Erythroblast (primary cell): ENCODE measurements around the gene PTPRM.

Experiments used
- DNase-seq, 2 experiments: peaks; one replicate each; lab custom pipeline; 2025; lab: John Stamatoyannopoulos, UW
- GATA1 ChIP-seq: IDR thresholded peaks from 2 replicates; pipeline ENCODE4 v1.6.1; 2011; ENCODE audit warnings: low read depth, mild to moderate bottlenecking, control low read depth, low read length, moderate library complexity
- POLR2A ChIP-seq: IDR thresholded peaks from 2 replicates; pipeline ENCODE4 v1.6.1; 2011; ENCODE audit warnings: mild to moderate bottlenecking, low read length

PTPRM gene

GRCh38 chr18:8190980-8191379 lies 623.9 kb downstream of the PTPRM start:
- TF ChIP-seq GATA1 (no peak), POLR2A (no peak)
- DNase-seq: no peak

- TF ChIP-seq GATA1 (no peak), POLR2A (no peak)
- DNase-seq: no peak
Measured at GRCh38 chr18:8194431-8194830, 627.3 kb downstream of the PTPRM start.

- TF ChIP-seq POLR2A (no peak), GATA1 (no peak)
- DNase-seq: no peak
Measured at GRCh38 chr18:8196238-8196637, 629.1 kb downstream of the PTPRM start.

- TF ChIP-seq GATA1: no peak
- no peak for DNase-seq
Measured at GRCh38 chr18:8197499-8197898, 630.4 kb downstream of the PTPRM start.

DNA sequence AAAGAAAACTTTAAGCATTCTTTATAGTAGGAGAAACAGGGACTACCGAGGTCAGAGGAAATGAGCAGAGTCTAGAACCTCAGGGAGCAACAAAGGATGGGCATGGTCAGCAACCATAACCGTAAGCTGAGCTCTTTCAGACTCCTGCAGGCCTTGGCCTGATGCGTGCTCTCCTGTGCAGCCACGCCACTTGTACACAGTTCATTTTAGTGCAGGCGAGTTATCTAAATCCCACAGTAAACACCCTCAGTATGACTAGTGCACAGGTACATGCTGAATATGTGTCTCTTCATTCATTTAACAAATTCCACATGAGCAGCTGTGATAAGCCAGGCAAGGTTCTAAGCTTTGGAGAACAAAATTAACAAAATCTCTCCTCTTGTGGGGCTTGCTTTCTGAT lies 640.9 kb downstream of the PTPRM start:
- TF ChIP-seq GATA1 (no peak), POLR2A (no peak)
- DNase-seq: no peak

DNA sequence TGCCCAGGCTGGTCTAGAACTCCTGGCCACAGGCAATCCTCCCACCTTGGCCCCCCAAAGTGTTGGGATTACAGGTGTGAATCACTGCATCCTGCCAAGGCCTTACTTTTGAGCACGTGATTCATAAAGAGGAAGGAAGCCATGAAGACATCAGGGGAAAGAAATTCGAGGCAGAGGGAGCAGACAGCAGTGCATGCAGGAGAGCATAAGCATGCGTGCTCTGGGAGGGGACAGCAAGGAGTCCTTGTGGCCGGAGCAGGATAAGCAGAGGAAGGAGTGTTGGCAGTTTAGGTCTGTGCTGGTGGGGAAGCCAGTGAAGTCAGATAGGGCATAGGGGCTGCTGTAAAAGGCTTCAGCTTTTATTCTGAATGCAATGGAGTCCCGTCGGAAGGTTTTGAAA lies 641.6 kb downstream of the PTPRM start:
- TF ChIP-seq POLR2A (no peak), GATA1 (no peak)
- DNase-seq: no peak

DNA sequence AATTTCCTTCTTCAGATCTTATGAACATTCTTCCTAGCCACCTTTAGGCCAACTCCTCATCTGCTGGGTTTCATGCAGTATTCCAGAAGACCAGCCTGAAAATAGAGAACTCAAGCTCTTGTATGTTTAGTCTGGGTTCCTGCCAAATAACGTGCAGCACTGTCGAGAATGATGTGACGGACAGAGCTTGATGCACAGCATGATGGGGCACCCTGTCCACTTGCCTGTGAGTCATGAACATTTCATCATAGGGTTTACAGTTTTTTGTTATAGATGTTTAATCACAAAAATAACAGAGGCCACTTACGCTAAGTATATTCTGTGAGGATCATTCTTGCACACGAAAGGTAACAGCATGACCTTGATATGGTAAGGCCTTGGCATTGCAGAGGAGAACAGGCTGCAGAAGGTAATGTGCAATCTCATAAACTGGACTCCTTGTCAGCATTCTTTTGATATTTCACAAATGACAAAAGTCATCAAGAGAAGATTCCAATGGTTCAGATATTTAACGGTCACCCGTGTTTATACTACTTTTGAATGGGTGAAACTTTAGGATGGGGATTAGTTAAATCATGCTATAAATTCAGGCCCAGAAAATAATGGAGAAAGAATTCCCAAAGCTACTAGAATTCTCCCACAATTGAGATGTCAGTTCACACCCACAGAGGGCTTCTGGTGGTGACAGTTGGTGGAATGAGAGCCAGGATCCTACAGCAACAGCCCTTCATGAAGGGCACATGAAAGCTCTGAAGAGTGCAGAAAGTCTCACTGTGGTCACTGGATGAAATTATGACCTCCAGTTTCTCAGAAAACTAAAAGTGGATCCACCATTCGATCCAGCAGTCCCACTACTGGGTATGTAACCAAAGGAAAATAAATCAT lies 646.0 kb downstream of the PTPRM start:
- no peak for DNase-seq
- TF ChIP-seq POLR2A (no peak), GATA1 (no peak)

- TF ChIP-seq GATA1 (no peak), POLR2A (no peak)
- DNase-seq: no peak
Measured at GRCh38 chr18:8215741-8216140, 648.6 kb downstream of the PTPRM start.

- TF ChIP-seq GATA1 (no peak), POLR2A (no peak)
- no peak for DNase-seq
Measured at GRCh38 chr18:8217051-8217564, 650.0 kb downstream of the PTPRM start.

- no peak for DNase-seq
- TF ChIP-seq GATA1 (no peak), POLR2A (no peak)
Measured at GRCh38 chr18:8218197-8218596, 651.1 kb downstream of the PTPRM start.

DNA sequence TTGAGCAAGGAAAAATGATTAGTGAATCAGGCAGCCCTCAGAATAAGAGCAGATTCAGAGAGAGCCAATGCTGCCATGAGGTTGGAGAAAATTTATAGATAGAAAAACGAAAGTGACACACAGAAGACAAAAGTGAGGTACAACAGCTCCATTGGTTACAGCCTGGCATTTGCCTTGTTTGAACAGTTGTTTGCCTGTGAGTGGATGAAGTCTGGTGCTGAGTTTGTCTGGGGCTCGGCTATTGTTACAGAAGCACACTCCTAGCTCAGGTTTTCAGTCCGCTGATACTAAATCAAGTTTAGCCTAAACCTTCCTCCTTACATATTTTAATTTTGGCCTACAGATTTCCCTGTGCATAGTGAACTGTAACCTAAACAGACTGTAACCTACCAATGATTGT lies 654.3 kb downstream of the PTPRM start:
- no peak for DNase-seq
- TF ChIP-seq POLR2A: no peak

DNA sequence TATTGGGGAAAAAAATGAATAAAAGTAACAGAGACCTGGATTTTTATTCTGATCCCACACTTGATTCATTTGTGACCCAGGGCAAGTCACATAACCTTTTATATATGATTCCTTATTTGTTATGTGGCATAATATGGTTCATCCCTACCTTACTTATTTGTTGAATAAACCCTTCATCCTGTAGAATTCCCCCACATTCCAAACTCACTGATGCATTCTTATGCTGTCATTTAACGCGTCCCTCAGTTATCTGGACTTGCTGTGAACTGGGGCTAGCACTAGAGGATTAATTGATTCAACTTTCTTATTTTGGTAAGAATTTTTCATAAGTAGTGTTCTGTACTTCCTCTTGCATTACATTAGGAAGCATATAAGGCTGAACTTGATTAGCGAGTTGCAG lies 657.5 kb downstream of the PTPRM start:
- no peak for DNase-seq
- TF ChIP-seq GATA1 (no peak), POLR2A (no peak)

DNA sequence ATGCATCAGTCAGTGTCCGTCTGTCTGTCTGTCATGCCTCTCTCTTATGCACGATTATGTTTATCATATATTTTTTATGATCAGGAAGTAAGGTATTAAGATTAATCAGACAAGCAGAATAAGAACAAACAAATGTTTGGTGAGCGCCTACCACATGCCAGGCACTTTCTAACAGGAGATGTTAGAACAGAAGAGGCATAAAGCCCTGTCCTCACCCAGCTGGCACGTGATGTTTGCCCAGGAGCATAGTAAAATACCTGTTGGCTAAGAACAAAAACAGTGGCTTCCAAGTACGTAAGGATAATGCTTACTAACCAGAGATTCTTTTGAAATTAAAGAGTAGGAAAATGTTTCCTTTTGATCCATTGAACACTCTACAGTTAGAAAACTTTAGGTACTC lies 661.9 kb downstream of the PTPRM start:
- DNase-seq: no peak
- TF ChIP-seq POLR2A: no peak
- no peak for TF ChIP-seq GATA1

DNA sequence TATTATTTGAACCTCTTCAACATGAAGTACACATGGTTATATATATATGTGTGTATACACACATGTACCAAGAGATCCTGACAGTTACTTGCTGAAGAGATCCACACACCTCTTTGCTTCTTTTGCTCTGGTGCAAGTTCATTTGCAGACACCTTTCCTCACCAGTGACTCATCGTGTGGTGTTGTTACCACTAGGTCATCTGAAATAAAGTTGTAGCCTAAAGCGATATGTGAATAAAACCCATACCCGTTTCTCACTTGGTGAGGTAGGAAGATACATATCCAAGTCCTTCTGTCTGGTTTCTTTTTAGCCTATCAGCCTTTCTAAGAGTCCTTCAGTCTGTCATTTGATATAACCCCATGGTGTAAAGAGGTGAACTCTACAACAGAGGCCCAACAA lies 662.7 kb downstream of the PTPRM start:
- TF ChIP-seq POLR2A (no peak), GATA1 (no peak)
- no peak for DNase-seq

- TF ChIP-seq POLR2A (no peak), GATA1 (no peak)
- DNase-seq: no peak
Measured at GRCh38 chr18:8231316-8231715, 664.2 kb downstream of the PTPRM start.
